IMR-90 (cell line): ENCODE measurements around the gene INPP5J. TPM values are rescaled to one million over a fixed set of nuclear protein-coding genes. Genes with fewer than 3 reads are reported as not detected.

Experiments used
- ATAC-seq: fragments of 200-7000 bp; cut with Tn5 transposase; 2 replicates; pipeline ENCODE4 v1.9.1; 2020; ENCODE audit warnings: low read depth, mild to moderate bottlenecking, moderate library complexity
- Bru-seq: library from RNA; stranded (reverse); fragments of 400-500 nt; gene quantifications from one replicate; lab custom pipeline; 2021; lab: Mats Ljungman, UMichigan
- BruChase-seq, 2 experiments: library from RNA; stranded (reverse); fragments of 400-500 nt; gene quantifications; one replicate each; lab custom pipeline; 2021; lab: Mats Ljungman, UMichigan
- BruUV-seq: library from RNA; stranded (reverse); fragments of 400-500 nt; replicated peaks from 2 replicates; lab custom pipeline; 2021; lab: Mats Ljungman, UMichigan
- CTCF ChIA-PET: fragments of 300-600 bp; formaldehyde crosslinking; extraction: SDS; loops from one replicate; lab custom pipeline; 2021; ENCODE audit warnings: antibody characterized with exemption; lab: Yijun Ruan, JAX
- POLR2A ChIA-PET: fragments of 300-600 bp; sonication (Branson Sonifier 250); formaldehyde crosslinking; loops from one replicate; lab custom pipeline; 2022; ENCODE audit warnings: antibody characterized with exemption; ENCODE audit not compliant: unreplicated experiment; lab: Charles Lee
- DNase-seq: peaks from one replicate; pipeline ENCODE4 v3.0.0; 2013
- H2AFZ ChIP-seq: replicated peaks from 2 replicates; pipeline ENCODE3; 2013; ENCODE audit warnings: low read length, mild to moderate bottlenecking; ENCODE audit not compliant: poor library complexity
- H2AK5ac ChIP-seq: 2 replicates; pipeline ENCODE4 v1.6.1; 2013; ENCODE audit warnings: low read depth, low read length, inconsistent platforms
- H2AK9ac ChIP-seq: replicated peaks from 2 replicates; pipeline ENCODE3; 2013; ENCODE audit warnings: mild to moderate bottlenecking, low read depth, low read length, moderate library complexity; ENCODE audit not compliant: poor library complexity
- H2BK120ac ChIP-seq: 2 replicates; pipeline ENCODE4 v1.6.1; 2013; ENCODE audit warnings: low read depth, low read length, inconsistent platforms
- H2BK15ac ChIP-seq: 3 replicates; pipeline ENCODE4 v1.6.1; 2013; ENCODE audit warnings: low read depth, low read length, inconsistent platforms
- H2BK20ac ChIP-seq: 2 replicates; pipeline ENCODE4 v1.6.1; 2013; ENCODE audit warnings: low read depth, mild to moderate bottlenecking, inconsistent platforms, low read length, moderate library complexity
- H2BK5ac ChIP-seq: 2 replicates; pipeline ENCODE4 v1.6.1; 2013; ENCODE audit warnings: mild to moderate bottlenecking, low read depth, low read length, inconsistent platforms; ENCODE audit not compliant: poor library complexity, severe bottlenecking
- H3K14ac ChIP-seq: replicated peaks from 2 replicates; pipeline ENCODE4 v1.6.1; 2013; ENCODE audit warnings: low read depth, low read length, inconsistent platforms
- H3K18ac ChIP-seq: 2 replicates; pipeline ENCODE4 v1.6.1; 2013; ENCODE audit warnings: low read depth, low read length, control low read depth
- H3K23ac ChIP-seq: 2 replicates; pipeline ENCODE4 v1.6.1; 2013; ENCODE audit warnings: low read depth, low read length, inconsistent platforms
- H3K27ac ChIP-seq: 2 replicates; pipeline ENCODE4 v1.5.1; 2013; ENCODE audit warnings: mild to moderate bottlenecking, control low read depth, low read length; ENCODE audit not compliant: insufficient read depth
- H3K27me3 ChIP-seq: 2 replicates; pipeline ENCODE4 v1.6.1; 2013; ENCODE audit warnings: low read length; ENCODE audit not compliant: control insufficient read depth, insufficient read depth
- H3K36me3 ChIP-seq: 2 replicates; pipeline ENCODE4 v1.6.1; 2013; ENCODE audit warnings: low read length, mixed read lengths; ENCODE audit not compliant: control insufficient read depth, insufficient read depth
- H3K4ac ChIP-seq: 2 replicates; pipeline ENCODE4 v1.6.1; 2013; ENCODE audit warnings: low read depth, low read length, inconsistent platforms
- H3K4me1 ChIP-seq: 2 replicates; pipeline ENCODE4 v1.6.1; 2013; ENCODE audit warnings: low read length, mixed read lengths; ENCODE audit not compliant: control insufficient read depth, insufficient read depth
- H3K4me2 ChIP-seq: 2 replicates; pipeline ENCODE4 v1.6.1; 2013; ENCODE audit warnings: low read depth, mild to moderate bottlenecking, control low read depth, low read length, moderate library complexity
- H3K4me3 ChIP-seq: 2 replicates; pipeline ENCODE4 v1.5.1; 2013; ENCODE audit warnings: low read depth, mild to moderate bottlenecking, control low read depth, low read length, moderate library complexity; ENCODE audit not compliant: insufficient read depth
- H3K56ac ChIP-seq: 2 replicates; pipeline ENCODE4 v1.6.1; 2013; ENCODE audit warnings: low read length, inconsistent platforms; ENCODE audit not compliant: insufficient read depth; ENCODE audit errors: extremely low read depth
- H3K79me1 ChIP-seq, 2 experiments: 2 replicates each; pipeline ENCODE4 v1.6.1; 2013; ENCODE audit warnings: low read length in 2 of 2, inconsistent platforms in 1 of 2, low read depth in 1 of 2
- H3K9ac ChIP-seq: 2 replicates; pipeline ENCODE4 v1.6.1; 2013; ENCODE audit warnings: low read depth, low read length, control low read depth
- H3K9me1 ChIP-seq: 2 replicates; pipeline ENCODE4 v1.6.1; 2013; ENCODE audit warnings: low read length, inconsistent platforms; ENCODE audit not compliant: insufficient read depth
- H3K9me3 ChIP-seq: 2 replicates; pipeline ENCODE4 v1.6.1; 2013; ENCODE audit warnings: low read length; ENCODE audit not compliant: control insufficient read depth, insufficient read depth
- H4K20me1 ChIP-seq: 2 replicates; pipeline ENCODE4 v1.6.1; 2013; ENCODE audit warnings: low read length, inconsistent platforms; ENCODE audit not compliant: insufficient read depth
- H4K5ac ChIP-seq: 2 replicates; pipeline ENCODE4 v1.6.1; 2013; ENCODE audit warnings: mild to moderate bottlenecking, low read depth, low read length, control low read depth
- H4K8ac ChIP-seq, 2 experiments: 2 replicates each; pipeline ENCODE4 v1.6.1; 2013; ENCODE audit warnings: low read depth in 2 of 2, low read length in 2 of 2, control low read depth in 1 of 2, inconsistent platforms in 1 of 2
- H4K91ac ChIP-seq: 2 replicates; pipeline ENCODE4 v1.6.1; 2013; ENCODE audit warnings: low read depth, low read length, inconsistent platforms; ENCODE audit not compliant: insufficient read depth
- POLR2A ChIP-seq: IDR thresholded peaks from 2 replicates; pipeline ENCODE4 v1.6.1; 2012; ENCODE audit warnings: mild to moderate bottlenecking, low read depth, low read length
- RFX5 ChIP-seq: IDR thresholded peaks from 2 replicates; pipeline ENCODE4 v1.8.0; 2012; ENCODE audit warnings: low read depth, mild to moderate bottlenecking, low read length, moderate library complexity
- WGBS, 2 experiments: methylation state at CpG; one replicate each; pipeline versions ENCODE4 v1.1.5 to v1.1.7; 2013; ENCODE audit warnings: missing lambda C conversion rate in 2 of 2; ENCODE audit not compliant: insufficient read length in 1 of 2; ENCODE audit errors: extremely low coverage in 2 of 2; 5-methylcytosine and 5-hydroxymethylcytosine counted together
- dilution Hi-C: fragments of 300-500 bp; cut with HindIII; formaldehyde crosslinking; loops from one replicate; pipeline ENCODE4 v1.14.3; 2018; ENCODE audit warnings: low sequenced_read_pairs; ENCODE audit not compliant: unreplicated experiment
- in situ Hi-C: fragments of 300-500 bp; cut with MboI; formaldehyde crosslinking; loops from 3 replicates; pipeline ENCODE4 v1.14.3; 2019; ENCODE audit warnings: low sequenced_read_pairs, inconsistent platforms, mixed read lengths
- intact Hi-C: fragments of 100-400 bp; cut with micrococcal nuclease; formaldehyde crosslinking; loops from 2 replicates; pipeline ENCODE4 v1.10.0; 2022
- long read RNA-seq: library from polyadenylated mRNA; unstranded; transcript quantifications from one replicate; pipeline ENCODE4 v2.0.0, GENCODE V29; 2021; ENCODE audit not compliant: unreplicated experiment
- polyA plus RNA-seq, 3 experiments: library from polyadenylated mRNA; depleted of rRNA; stranded (reverse); fragments of >200 nt; gene quantifications; 2 replicates each; pipeline ENCODE4 v1.2.3, GENCODE V29; 2012; ENCODE audit warnings: low replicate concordance in 1 of 3
- total RNA-seq: library from RNA; depleted of rRNA; stranded (reverse); fragments of >200 nt; gene quantifications from 2 replicates; pipeline ENCODE4 v1.2.3, GENCODE V29; 2012; rRNA removed

INPP5J gene, protein sequence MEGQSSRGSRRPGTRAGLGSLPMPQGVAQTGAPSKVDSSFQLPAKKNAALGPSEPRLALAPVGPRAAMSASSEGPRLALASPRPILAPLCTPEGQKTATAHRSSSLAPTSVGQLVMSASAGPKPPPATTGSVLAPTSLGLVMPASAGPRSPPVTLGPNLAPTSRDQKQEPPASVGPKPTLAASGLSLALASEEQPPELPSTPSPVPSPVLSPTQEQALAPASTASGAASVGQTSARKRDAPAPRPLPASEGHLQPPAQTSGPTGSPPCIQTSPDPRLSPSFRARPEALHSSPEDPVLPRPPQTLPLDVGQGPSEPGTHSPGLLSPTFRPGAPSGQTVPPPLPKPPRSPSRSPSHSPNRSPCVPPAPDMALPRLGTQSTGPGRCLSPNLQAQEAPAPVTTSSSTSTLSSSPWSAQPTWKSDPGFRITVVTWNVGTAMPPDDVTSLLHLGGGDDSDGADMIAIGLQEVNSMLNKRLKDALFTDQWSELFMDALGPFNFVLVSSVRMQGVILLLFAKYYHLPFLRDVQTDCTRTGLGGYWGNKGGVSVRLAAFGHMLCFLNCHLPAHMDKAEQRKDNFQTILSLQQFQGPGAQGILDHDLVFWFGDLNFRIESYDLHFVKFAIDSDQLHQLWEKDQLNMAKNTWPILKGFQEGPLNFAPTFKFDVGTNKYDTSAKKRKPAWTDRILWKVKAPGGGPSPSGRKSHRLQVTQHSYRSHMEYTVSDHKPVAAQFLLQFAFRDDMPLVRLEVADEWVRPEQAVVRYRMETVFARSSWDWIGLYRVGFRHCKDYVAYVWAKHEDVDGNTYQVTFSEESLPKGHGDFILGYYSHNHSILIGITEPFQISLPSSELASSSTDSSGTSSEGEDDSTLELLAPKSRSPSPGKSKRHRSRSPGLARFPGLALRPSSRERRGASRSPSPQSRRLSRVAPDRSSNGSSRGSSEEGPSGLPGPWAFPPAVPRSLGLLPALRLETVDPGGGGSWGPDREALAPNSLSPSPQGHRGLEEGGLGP
- total RNA-seq = 0.28 and 0.36 TPM in 2 replicates
- polyA plus RNA-seq (2012; rRNA removed) = 2.0 and 2.2 TPM in 2 replicates
- polyA plus RNA-seq (2012; cell fraction: cytosol; rRNA removed) = 0.41 and 2.1 TPM in 2 replicates
- polyA plus RNA-seq (2012; cell fraction: nucleus; rRNA removed; ENCODE audit: low replicate concordance) = 9.6 and 20.2 TPM in 2 replicates
- Bru-seq, nascent RNA = percentile 25 among the genes with signal in this experiment
- BruChase-seq, experiment 1, labeled RNA remaining after a 6-hour chase = percentile 29 among the genes with signal in this experiment
- BruChase-seq, experiment 2, labeled RNA remaining after a 2-hour chase = percentile 27 among the genes with signal in this experiment
- long read RNA-seq, partial matches to known transcripts = 2 of 3 reads
- long read RNA-seq, other reads (novel, unspliced or antisense) = 1 of 3 reads

DNA sequence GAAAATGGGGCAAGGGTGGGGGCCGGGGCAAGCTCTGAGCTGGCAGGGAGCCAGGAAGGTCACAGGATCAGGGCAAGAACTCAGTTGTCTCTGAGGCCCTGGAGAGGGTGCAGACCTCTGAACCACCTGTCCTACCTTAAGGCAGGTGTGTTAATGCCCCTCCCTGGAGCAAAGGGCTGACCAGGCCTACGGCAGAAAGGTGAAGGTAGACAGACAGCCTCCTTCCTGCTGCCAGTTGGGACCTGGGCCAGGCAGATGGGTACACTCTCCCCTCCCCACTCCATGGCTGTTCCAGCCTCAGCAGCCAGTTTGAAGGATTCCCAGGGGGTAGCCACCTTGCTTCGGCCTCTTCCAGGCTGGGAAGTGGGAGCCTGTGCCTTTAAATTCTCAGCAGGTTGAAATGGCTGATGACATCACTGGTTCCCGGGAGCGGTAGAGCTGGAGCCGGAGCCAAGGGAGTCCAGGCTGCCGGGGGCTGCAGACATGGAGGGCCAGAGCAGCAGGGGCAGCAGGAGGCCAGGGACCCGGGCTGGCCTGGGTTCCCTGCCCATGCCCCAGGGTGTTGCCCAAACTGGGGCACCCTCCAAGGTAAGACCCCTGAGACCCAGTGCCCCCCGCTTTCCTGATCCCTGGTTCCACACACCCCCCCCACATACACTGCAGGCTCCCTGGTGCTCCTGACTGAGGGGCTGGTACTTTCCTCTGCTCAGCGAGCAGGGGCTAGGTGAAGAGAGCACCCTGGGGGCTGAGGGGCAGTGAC is at the start of gene INPP5J:
Gene INPP5J (plus strand): TSS at position 435 of the 760 bp plus-strand sequence. CDS start 49 bp downstream, at position 484.
- H3K9me3 ChIP-seq = no peaks in the 10 kb centered on the region
- no peak within 1 kb of the TSS for H2BK5ac ChIP-seq
- no peak within 1 kb of the TSS for H3K18ac ChIP-seq
- no peaks in the 10 kb centered on the region for H4K20me1 ChIP-seq
- peak within 1 kb of the TSS; percentile 51 for H4K91ac ChIP-seq
- ATAC-seq (peak; percentile 94), DNase-seq (peak; percentile 50)
- peak within 1 kb of the TSS; percentile 74 for H3K9ac ChIP-seq
- H3K23ac ChIP-seq = no peak within 1 kb of the TSS
- peak within 1 kb of the TSS; percentile 75 for H2AK5ac ChIP-seq
- peaks cover 0 to 4% of the 10 kb centered on the region in 2 experiments; a peak in 1 of 4 replicates for H3K79me1 ChIP-seq
- peak within 1 kb of the TSS; percentile 96 for H3K4me2 ChIP-seq
- H3K14ac ChIP-seq = peak within 1 kb of the TSS; percentile 65
- in situ Hi-C loops (no loop called here), dilution Hi-C loops (no loop called here), intact Hi-C loops (no loop called here)
- peaks cover 5% of the 10 kb centered on the region for H3K4me1 ChIP-seq
- WGBS, 2 experiments = no CpG with 5 or more reads among the region's 10 CpGs
- peak within 1 kb of the TSS; percentile 80; the same call in 1 of the 3 replicates for H2BK15ac ChIP-seq
- CTCF ChIA-PET = no interaction called here
- H3K4ac ChIP-seq = peak within 1 kb of the TSS; percentile 67
- H2AK9ac ChIP-seq = peak within 1 kb of the TSS; percentile 47
- peak within 1 kb of the TSS; percentile 49 to 78; a peak in 3 of 4 replicates for H4K8ac ChIP-seq
- H2AFZ ChIP-seq = peak within 1 kb of the TSS; percentile 97
- H3K27ac ChIP-seq = no peak within 1 kb of the TSS; the same call in 1 of the 2 replicates
- POLR2A ChIA-PET = no interaction called here
- peak within 1 kb of the TSS; percentile 52 for H3K4me3 ChIP-seq
- H3K9me1 ChIP-seq = no peaks in the 10 kb centered on the region; the same call in 1 of the 2 replicates
- H4K5ac ChIP-seq = peak within 1 kb of the TSS; percentile 88
- H3K27me3 ChIP-seq = no peaks in the 10 kb centered on the region; the same call in 1 of the 2 replicates
- peak within 1 kb of the TSS; percentile 33; the same call in 1 of the 2 replicates for H2BK20ac ChIP-seq
- BruUV-seq = no TSS peak
- peak within 1 kb of the TSS; percentile 65; the same call in 1 of the 2 replicates for H2BK120ac ChIP-seq
- H3K56ac ChIP-seq = no peak within 1 kb of the TSS; the same call in 1 of the 2 replicates
- no peaks in the 10 kb centered on the region for H3K36me3 ChIP-seq
- TF ChIP-seq RFX5 (peak; percentile 57; the same call in 1 of the 2 replicates), POLR2A (no peak)
